ENCODE results near the gene OASL.

Gene OASL

DNA sequence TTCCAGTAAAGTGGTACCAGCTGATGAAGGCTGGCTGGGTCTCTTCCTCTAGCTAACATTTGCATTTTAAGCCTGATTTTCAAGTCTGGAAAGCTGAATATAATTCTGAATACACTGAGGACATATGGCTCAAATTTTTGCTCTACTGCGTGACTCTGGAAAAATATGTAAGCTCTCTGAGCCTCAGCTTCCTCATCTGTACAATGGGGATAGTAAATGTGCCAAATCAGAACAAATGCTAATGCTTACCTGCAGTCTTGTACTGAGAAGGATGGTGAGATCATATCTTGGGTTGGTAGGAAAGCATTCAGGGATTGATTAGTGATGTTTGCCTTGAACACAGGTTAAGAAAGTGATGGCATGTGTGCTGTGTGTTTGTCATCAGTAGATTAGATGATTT lies 46.1 kb downstream of the OASL start:
- TF ChIP-seq TEAD4 (IDR thresholded peaks at IDR 0.05): no peak
- TF ChIP-seq CREB1 (IDR thresholded peaks at IDR 0.05; ENCODE audit: low read depth): no peak
- no peak for TF ChIP-seq FOXM1 (IDR thresholded peaks at IDR 0.05; ENCODE audit: borderline replicate concordance, low read depth)
- TF ChIP-seq EP300 (IDR thresholded peaks at IDR 0.05; ENCODE audit: borderline replicate concordance): no peak
- TF ChIP-seq, protein P1, sequence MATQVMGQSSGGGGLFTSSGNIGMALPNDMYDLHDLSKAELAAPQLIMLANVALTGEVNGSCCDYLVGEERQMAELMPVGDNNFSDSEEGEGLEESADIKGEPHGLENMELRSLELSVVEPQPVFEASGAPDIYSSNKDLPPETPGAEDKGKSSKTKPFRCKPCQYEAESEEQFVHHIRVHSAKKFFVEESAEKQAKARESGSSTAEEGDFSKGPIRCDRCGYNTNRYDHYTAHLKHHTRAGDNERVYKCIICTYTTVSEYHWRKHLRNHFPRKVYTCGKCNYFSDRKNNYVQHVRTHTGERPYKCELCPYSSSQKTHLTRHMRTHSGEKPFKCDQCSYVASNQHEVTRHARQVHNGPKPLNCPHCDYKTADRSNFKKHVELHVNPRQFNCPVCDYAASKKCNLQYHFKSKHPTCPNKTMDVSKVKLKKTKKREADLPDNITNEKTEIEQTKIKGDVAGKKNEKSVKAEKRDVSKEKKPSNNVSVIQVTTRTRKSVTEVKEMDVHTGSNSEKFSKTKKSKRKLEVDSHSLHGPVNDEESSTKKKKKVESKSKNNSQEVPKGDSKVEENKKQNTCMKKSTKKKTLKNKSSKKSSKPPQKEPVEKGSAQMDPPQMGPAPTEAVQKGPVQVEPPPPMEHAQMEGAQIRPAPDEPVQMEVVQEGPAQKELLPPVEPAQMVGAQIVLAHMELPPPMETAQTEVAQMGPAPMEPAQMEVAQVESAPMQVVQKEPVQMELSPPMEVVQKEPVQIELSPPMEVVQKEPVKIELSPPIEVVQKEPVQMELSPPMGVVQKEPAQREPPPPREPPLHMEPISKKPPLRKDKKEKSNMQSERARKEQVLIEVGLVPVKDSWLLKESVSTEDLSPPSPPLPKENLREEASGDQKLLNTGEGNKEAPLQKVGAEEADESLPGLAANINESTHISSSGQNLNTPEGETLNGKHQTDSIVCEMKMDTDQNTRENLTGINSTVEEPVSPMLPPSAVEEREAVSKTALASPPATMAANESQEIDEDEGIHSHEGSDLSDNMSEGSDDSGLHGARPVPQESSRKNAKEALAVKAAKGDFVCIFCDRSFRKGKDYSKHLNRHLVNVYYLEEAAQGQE (IDR thresholded peaks at IDR 0.05; ENCODE audit: low read depth): no peak
- no peak for TF ChIP-seq CEBPB (IDR thresholded peaks at IDR 0.05)
- no peak for TF ChIP-seq TAF1 (IDR thresholded peaks at IDR 0.05; ENCODE audit: low read depth)
- TF ChIP-seq, protein P2, sequence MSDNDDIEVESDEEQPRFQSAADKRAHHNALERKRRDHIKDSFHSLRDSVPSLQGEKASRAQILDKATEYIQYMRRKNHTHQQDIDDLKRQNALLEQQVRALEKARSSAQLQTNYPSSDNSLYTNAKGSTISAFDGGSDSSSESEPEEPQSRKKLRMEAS (IDR thresholded peaks at IDR 0.05): no peak
- TF ChIP-seq NFIC (IDR thresholded peaks at IDR 0.05): no peak
- TF ChIP-seq, protein P3, sequence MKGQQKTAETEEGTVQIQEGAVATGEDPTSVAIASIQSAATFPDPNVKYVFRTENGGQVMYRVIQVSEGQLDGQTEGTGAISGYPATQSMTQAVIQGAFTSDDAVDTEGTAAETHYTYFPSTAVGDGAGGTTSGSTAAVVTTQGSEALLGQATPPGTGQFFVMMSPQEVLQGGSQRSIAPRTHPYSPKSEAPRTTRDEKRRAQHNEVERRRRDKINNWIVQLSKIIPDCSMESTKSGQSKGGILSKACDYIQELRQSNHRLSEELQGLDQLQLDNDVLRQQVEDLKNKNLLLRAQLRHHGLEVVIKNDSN (IDR thresholded peaks at IDR 0.05): no peak
- TF ChIP-seq ZBTB7A (IDR thresholded peaks at IDR 0.05; ENCODE audit: low read depth): no peak
- no peak for TF ChIP-seq TCF12 (IDR thresholded peaks at IDR 0.05; ENCODE audit: low read depth)
- TF ChIP-seq RAD21 (IDR thresholded peaks at IDR 0.05; ENCODE audit: low read depth): no peak
- TF ChIP-seq YY1 (IDR thresholded peaks at IDR 0.05; ENCODE audit: low read depth): no peak
- TF ChIP-seq EGR1 (IDR thresholded peaks at IDR 0.05): no peak

DNA sequence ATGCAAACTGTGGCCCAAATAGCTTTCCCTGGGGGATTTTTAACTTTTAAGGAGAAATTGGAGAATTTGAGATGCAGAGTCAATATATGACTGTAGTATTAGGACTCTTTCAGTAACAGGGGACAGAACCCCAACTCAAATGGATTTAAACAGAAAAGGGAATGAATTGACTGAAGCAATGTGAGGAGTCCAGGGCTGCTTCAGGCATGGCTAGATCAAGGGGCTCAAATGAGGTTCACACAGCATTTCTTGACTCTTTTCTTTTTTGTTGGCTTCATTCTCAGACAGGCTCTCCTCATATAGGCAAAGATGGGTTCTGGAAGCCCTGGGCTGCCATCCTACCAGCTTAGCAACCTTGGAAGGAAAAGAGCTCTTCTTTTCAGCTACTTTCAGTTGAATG lies 47.1 kb downstream of the OASL start:
- TF ChIP-seq ZBTB7A (IDR thresholded peaks at IDR 0.05; ENCODE audit: low read depth): no peak
- no peak for TF ChIP-seq EP300 (IDR thresholded peaks at IDR 0.05; ENCODE audit: borderline replicate concordance)
- TF ChIP-seq CREB1 (IDR thresholded peaks at IDR 0.05; ENCODE audit: low read depth): no peak
- no peak for TF ChIP-seq NFIC (IDR thresholded peaks at IDR 0.05)
- TF ChIP-seq, protein P1 (IDR thresholded peaks at IDR 0.05; ENCODE audit: low read depth): no peak
- no peak for TF ChIP-seq TCF12 (IDR thresholded peaks at IDR 0.05; ENCODE audit: low read depth)
- TF ChIP-seq CEBPB (IDR thresholded peaks at IDR 0.05): no peak
- TF ChIP-seq EGR1 (IDR thresholded peaks at IDR 0.05): no peak
- no peak for TF ChIP-seq YY1 (IDR thresholded peaks at IDR 0.05; ENCODE audit: low read depth)
- no peak for TF ChIP-seq TAF1 (IDR thresholded peaks at IDR 0.05; ENCODE audit: low read depth)
- no peak for TF ChIP-seq TEAD4 (IDR thresholded peaks at IDR 0.05)
- TF ChIP-seq RAD21 (IDR thresholded peaks at IDR 0.05; ENCODE audit: low read depth): no peak
- no peak for TF ChIP-seq FOXM1 (IDR thresholded peaks at IDR 0.05; ENCODE audit: borderline replicate concordance, low read depth)
- TF ChIP-seq, protein P2 (IDR thresholded peaks at IDR 0.05): no peak
- TF ChIP-seq, protein P3 (IDR thresholded peaks at IDR 0.05): no peak

DNA sequence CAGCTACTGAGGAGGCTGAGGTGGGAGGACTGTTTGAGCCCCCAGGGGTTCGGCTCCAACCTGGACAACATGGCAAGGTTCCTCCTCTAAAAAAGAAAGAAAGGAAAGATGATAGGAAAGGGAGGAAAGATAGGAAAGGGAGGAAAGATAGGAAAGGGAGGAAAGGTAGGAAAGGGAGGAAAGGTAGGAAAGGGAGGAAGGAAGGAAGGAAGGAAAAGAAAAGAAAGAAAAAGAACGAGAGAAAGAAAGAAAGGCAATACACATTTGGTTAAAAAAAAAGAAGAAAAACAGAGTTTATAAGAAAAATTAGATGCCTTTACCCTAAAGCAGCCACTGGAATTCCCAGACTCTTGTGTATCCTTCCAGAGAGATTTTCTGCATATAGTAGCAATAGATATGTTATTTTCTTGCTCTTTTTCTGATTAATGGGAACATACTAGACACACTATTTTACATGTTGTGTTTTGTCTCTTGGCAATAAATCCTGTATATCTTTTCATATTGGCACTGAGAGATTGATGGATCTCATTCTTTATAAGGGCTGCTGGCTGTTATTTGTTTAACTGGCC lies 48.5 kb downstream of the OASL start:
- TF ChIP-seq CEBPB (IDR thresholded peaks at IDR 0.05) (no peak), CREB1 (IDR thresholded peaks at IDR 0.05; ENCODE audit: low read depth) (no peak), RAD21 (IDR thresholded peaks at IDR 0.05; ENCODE audit: low read depth) (no peak), ZBTB7A (IDR thresholded peaks at IDR 0.05; ENCODE audit: low read depth) (no peak)
- TF ChIP-seq, protein P2 (IDR thresholded peaks at IDR 0.05): no peak
- TF ChIP-seq, protein P3 (IDR thresholded peaks at IDR 0.05): no peak
- TF ChIP-seq, protein P1 (IDR thresholded peaks at IDR 0.05; ENCODE audit: low read depth): no peak

DNA sequence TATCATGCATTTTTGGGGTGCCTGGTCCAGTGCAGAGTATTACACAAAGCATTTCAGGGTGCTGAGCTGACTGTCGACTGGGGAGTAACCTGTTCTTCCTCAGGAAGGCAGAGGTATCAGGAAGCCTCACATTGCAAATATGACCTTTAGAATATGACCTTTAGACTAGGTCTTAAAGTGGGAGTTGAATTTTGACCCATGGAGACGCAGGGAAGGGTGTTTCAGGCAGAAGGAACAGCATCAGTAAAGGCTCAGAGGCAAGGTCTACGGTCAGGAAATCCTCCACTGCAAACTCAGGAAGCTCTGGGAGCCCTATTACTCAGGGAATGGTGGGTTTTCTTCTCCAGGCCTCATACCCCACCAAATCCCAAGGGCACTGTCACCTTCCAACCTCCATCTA lies 49.4 kb downstream of the OASL start:
- no peak for TF ChIP-seq EGR1 (IDR thresholded peaks at IDR 0.05)
- TF ChIP-seq NFIC (IDR thresholded peaks at IDR 0.05): no peak
- no peak for TF ChIP-seq YY1 (IDR thresholded peaks at IDR 0.05; ENCODE audit: low read depth)
